Sigmoid colon (tissue), 7 donors: Measurements from ENCODE around the gene CCDC85B. TPM values are rescaled to one million over a fixed set of nuclear protein-coding genes. Genes with fewer than 3 reads are reported as not detected.

ENCODE experiments used
- DNase-seq: peaks from one replicate; pipeline ENCODE4 v3.0.0-alpha.2; 2019
- H3K27ac ChIP-seq, 4 donors: fragments of 200-600 bp; sonication (generic); one replicate each; pipeline ENCODE4 v1.5.1; 2016 to 2019; ENCODE audit warnings: mild to moderate bottlenecking in 1 of 4
- H3K27me3 ChIP-seq, 3 donors: fragments of 200-600 bp; sonication (generic); one replicate each; pipeline ENCODE4 v1.5.1; 2019; ENCODE audit warnings: mild to moderate bottlenecking in 1 of 3
- H3K36me3 ChIP-seq, 4 donors: fragments of 200-600 bp; sonication (generic); one replicate each; pipeline ENCODE4 v1.5.1; 2016 to 2019
- H3K4me1 ChIP-seq, 4 donors: fragments of 200-600 bp; sonication (generic); one replicate each; pipeline ENCODE4 v1.5.1; 2017 to 2019
- H3K4me3 ChIP-seq, 4 donors: fragments of 200-600 bp; sonication (generic); one replicate each; pipeline ENCODE4 v1.5.1; 2017 to 2019; ENCODE audit warnings: mild to moderate bottlenecking in 2 of 4, moderate library complexity in 1 of 4
- H3K9me3 ChIP-seq, 4 donors: fragments of 200-600 bp in 3 of 4; sonication (generic) in 3 of 4; one replicate each; pipeline versions ENCODE4 v1.5.1 to v1.6.1; 2013 to 2019
- EP300 ChIP-seq, 4 donors: sonication (generic); formaldehyde crosslinking; IDR thresholded peaks; one replicate each; pipeline ENCODE4 v1.6.1; 2017; ENCODE audit warnings: antibody characterized with exemption in 4 of 4
- POLR2A ChIP-seq, 2 donors: fragments of 450-650 bp; IDR thresholded peaks; one replicate each; pipeline ENCODE4 v1.6.1; 2016; ENCODE audit warnings: antibody characterized with exemption in 2 of 2, mild to moderate bottlenecking in 2 of 2, moderate library complexity in 2 of 2
- POLR2AphosphoS5 ChIP-seq, 4 donors: sonication (generic); formaldehyde crosslinking; IDR thresholded peaks; one replicate each; pipeline ENCODE4 v1.6.1; 2017; ENCODE audit warnings: antibody characterized with exemption in 4 of 4
- WGBS, 2 donors: extraction: QIAGEN DNeasy Blood & Tissue Kit; methylation state at CpG; one replicate each; pipeline ENCODE4 v1.1.7; 2013; 5-methylcytosine and 5-hydroxymethylcytosine counted together
- intact Hi-C: fragments of 100-400 bp; cut with DNase I; formaldehyde crosslinking; loops from one replicate; pipeline ENCODE4 v1.15.1; 2023
- polyA plus RNA-seq, 3 donors: library from polyadenylated mRNA; stranded (reverse); fragments of 200-250 nt; gene quantifications; one replicate each; pipeline ENCODE4 v1.2.3, GENCODE V29; 2013
- total RNA-seq, 4 donors: library from RNA; depleted of rRNA; stranded (reverse); fragments of >200 nt; gene quantifications; one replicate each; pipeline ENCODE4 v1.1.0, GENCODE V29; 2016
- TF ChIP-seq, protein P1 (sequence below), 4 experiments: fragments of 450-650 bp in 3 of 4; fragments of 200-600 bp in 1 of 4; IDR thresholded peaks; one replicate each; pipeline ENCODE4 v1.5.1; 2016 to 2019; ENCODE audit warnings: antibody characterized with exemption in 4 of 4, mild to moderate bottlenecking in 3 of 4, moderate library complexity in 2 of 4
- donor health status: healthy with polysubstance abuse.
- donor health status: Bipolar disorder and iron deficiency.
- donor health status: healthy.

The CCDC85B gene
- total and polyA plus RNA-seq, 7 donors = 4.2 to 73.6 (median 57.1) TPM

GRCh38 chr11:65862191-65862735, 28.2 kb upstream of the CCDC85B start:
- Histone ChIP-seq H3K9me3 (no peaks in the 10 kb centered on the region), H3K27me3 (no peaks in the 10 kb centered on the region), H3K4me3 (no peak overlapping the region), H3K27ac (peak overlapping the region; percentile 89 to 99 (median 95)), H3K36me3 (peaks cover 17 to 56% (median 49%) of the 10 kb centered on the region in 4 donors), H3K4me1 (peaks cover 0 to 41% (median 27%) of the 10 kb centered on the region in 4 donors)
- TF ChIP-seq EP300 (IDR thresholded peaks at IDR 0.05) = no peak
- TF ChIP-seq POLR2A (IDR thresholded peaks at IDR 0.05) = no peak
- no peak for TF ChIP-seq POLR2AphosphoS5 (IDR thresholded peaks at IDR 0.05)
- peak; percentile 59 for DNase-seq
- WGBS, 2 donors = 79 to 88% methylated on average over 5 of the region's 5 CpGs
- intact Hi-C loops = no loop called here

- Histone ChIP-seq H3K4me3 (no peak overlapping the region), H3K36me3 (peaks cover 23 to 66% (median 56%) of the 10 kb centered on the region in 4 donors), H3K27ac (peak overlapping the region; percentile 30 to 99 (median 90)), H3K9me3 (no peaks in the 10 kb centered on the region), H3K4me1 (peaks cover 0 to 49% (median 34%) of the 10 kb centered on the region in 4 donors), H3K27me3 (no peaks in the 10 kb centered on the region)
- TF ChIP-seq, protein P1, sequence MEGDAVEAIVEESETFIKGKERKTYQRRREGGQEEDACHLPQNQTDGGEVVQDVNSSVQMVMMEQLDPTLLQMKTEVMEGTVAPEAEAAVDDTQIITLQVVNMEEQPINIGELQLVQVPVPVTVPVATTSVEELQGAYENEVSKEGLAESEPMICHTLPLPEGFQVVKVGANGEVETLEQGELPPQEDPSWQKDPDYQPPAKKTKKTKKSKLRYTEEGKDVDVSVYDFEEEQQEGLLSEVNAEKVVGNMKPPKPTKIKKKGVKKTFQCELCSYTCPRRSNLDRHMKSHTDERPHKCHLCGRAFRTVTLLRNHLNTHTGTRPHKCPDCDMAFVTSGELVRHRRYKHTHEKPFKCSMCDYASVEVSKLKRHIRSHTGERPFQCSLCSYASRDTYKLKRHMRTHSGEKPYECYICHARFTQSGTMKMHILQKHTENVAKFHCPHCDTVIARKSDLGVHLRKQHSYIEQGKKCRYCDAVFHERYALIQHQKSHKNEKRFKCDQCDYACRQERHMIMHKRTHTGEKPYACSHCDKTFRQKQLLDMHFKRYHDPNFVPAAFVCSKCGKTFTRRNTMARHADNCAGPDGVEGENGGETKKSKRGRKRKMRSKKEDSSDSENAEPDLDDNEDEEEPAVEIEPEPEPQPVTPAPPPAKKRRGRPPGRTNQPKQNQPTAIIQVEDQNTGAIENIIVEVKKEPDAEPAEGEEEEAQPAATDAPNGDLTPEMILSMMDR (IDR thresholded peaks at IDR 0.05) = no peak
- TF ChIP-seq EP300 (IDR thresholded peaks at IDR 0.05) (no peak), POLR2A (IDR thresholded peaks at IDR 0.05) (no peak), POLR2AphosphoS5 (IDR thresholded peaks at IDR 0.05) (peak in 1 of 4 donors; percentile 2)
- 93% methylated on average over 24 of the region's 24 CpGs for WGBS, 2 donors
- intact Hi-C loops = no loop called here
- DNase-seq = peak; percentile 70
Measured at GRCh38 chr11:65862941-65863888, 27.3 kb upstream of the CCDC85B start.

- Histone ChIP-seq H3K4me3 (no peak overlapping the region), H3K27ac (peak overlapping the region in 3 of 4 donors; percentile 89 to 99 (median 92)), H3K9me3 (no peaks in the 10 kb centered on the region), H3K4me1 (peaks cover 0 to 49% (median 35%) of the 10 kb centered on the region in 4 donors), H3K27me3 (no peaks in the 10 kb centered on the region), H3K36me3 (peaks cover 23 to 75% (median 56%) of the 10 kb centered on the region in 4 donors)
- DNase-seq = no peak
- intact Hi-C loops = no loop called here
- WGBS, 2 donors = 85 to 90% methylated on average over 12 of the region's 12 CpGs
- TF ChIP-seq EP300 (IDR thresholded peaks at IDR 0.05) (no peak), POLR2AphosphoS5 (IDR thresholded peaks at IDR 0.05) (peak in 1 of 4 donors; percentile 5)
Measured at GRCh38 chr11:65863889-65864705, 26.4 kb upstream of the CCDC85B start.

DNA sequence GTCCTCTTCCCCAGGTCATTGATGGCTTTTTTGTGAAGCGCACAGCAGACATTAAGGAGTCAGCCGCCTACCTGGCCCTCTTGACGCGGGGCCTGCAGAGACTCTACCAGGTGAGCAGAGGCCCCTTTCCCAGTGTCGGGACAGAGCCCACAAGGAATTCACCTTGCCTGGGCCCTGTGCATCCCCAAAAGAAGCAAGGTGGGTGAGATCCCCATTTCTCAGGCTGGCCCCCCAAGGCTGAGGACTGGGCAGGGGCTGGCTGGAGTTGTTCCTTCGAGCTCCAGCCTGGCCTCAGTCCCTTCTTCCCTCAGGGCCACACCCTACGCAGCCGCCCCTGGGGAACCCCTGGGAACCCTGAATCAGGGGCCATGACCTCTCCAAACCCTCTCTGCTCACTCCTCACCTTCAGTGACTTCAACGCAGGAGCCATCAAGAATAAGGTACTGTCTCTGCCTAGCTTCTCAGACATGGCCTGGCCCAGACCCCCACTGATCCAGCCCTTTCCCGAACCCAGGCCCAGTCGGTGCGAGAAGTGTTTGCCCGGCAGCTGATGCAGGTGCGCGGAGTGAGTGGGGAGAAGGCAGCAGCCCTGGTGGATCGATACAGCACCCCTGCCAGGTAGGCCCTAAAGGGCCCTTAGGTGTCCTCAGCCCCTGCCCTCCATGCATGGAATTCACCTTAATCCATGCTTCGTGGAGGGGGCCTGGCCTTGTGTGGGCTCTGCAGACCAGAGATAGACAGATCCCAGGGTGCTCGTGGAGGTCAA, 25.6 kb upstream of the CCDC85B start:
- intact Hi-C loops = no loop called here
- TF ChIP-seq EP300 (IDR thresholded peaks at IDR 0.05) = no peak
- no peak for TF ChIP-seq POLR2AphosphoS5 (IDR thresholded peaks at IDR 0.05)
- TF ChIP-seq POLR2A (IDR thresholded peaks at IDR 0.05) = no peak
- TF ChIP-seq, protein P1 (IDR thresholded peaks at IDR 0.05) = no peak
- H3K36me3 ChIP-seq = peaks cover 23 to 83% (median 60%) of the 10 kb centered on the region in 4 donors
- no peaks in the 10 kb centered on the region for H3K9me3 ChIP-seq
- H3K27me3 ChIP-seq = no peaks in the 10 kb centered on the region
- peaks cover 0 to 46% (median 35%) of the 10 kb centered on the region in 4 donors for H3K4me1 ChIP-seq
- H3K4me3 ChIP-seq = no peak overlapping the region
- DNase-seq = no peak
- H3K27ac ChIP-seq = peak overlapping the region in 1 of 4 donors; percentile 99
- WGBS, 2 donors = 88 to 91% methylated on average over 18 of the region's 18 CpGs
